Hematopoietic multipotent progenitor cell treated with erythropoietin and hydrocortisone succinate and interleukin-3 and kit ligand, for 15 days (in vitro differentiated cells): Measurements from ENCODE around the gene PPFIA3.

ENCODE experiments used
- DNase-seq: peaks from one replicate; pipeline ENCODE4 v3.0.0-alpha.2; 2015; ENCODE audit warnings: low spot score

PPFIA3 gene

GRCh38 chr19:49182848-49183375 is 63.6 kb downstream of the PPFIA3 start:
- no peak for DNase-seq

- no peak for DNase-seq
Measured at GRCh38 chr19:49186108-49186507, 66.8 kb downstream of the PPFIA3 start.

- DNase-seq, result no peak
Measured at GRCh38 chr19:49188626-49189200, 69.4 kb downstream of the PPFIA3 start.

GRCh38 chr19:49189259-49189658 is 69.9 kb downstream of the PPFIA3 start:
- no peak for DNase-seq

- no peak for DNase-seq
Measured at GRCh38 chr19:49190781-49191180, 71.4 kb downstream of the PPFIA3 start.

GRCh38 chr19:49193822-49194394 is 74.6 kb downstream of the PPFIA3 start:
- no peak for DNase-seq

- no peak for DNase-seq
Measured at GRCh38 chr19:49194408-49194807, 75.1 kb downstream of the PPFIA3 start.

GRCh38 chr19:49196527-49197240 is 77.3 kb downstream of the PPFIA3 start:
- no peak for DNase-seq

GRCh38 chr19:49200238-49200862 is 81.0 kb downstream of the PPFIA3 start:
- DNase-seq, result peak; percentile 24
